Measurements from ENCODE around the gene KANSL3. TPM values are rescaled to one million over a fixed set of nuclear protein-coding genes. Genes with fewer than 3 reads are reported as not detected.
A peak's percentile ranks its signal among the peaks of the same experiment; 100 is the strongest.
"Not testable (repeated sequence)": the region's sequence is repeated elsewhere in the genome, so short reads cannot be mapped to it uniquely, and the experiment has no call there.

The KANSL3 gene
- total and polyA plus RNA-seq, 4 experiments from 2014 or later: 13.3 to 69.7 (median 40.2) TPM

DNA sequence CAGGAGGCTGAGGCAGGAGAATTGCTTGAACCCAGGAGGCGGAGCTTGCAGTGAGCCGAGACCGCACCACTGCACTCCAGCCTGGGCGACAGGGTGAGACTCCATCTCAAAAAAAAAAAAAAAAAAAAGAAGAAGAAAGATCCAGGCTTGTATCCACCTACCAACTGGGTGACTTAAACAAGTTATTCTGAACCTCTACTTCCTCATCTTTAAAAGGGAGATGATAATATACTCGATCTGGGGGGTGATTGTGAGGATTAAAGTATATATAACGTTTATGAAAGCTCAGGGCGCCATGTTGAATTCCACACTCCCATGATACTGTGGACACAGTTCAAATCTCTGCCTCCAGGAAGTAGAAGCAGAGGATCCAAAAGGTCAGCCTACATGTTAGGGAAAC, 16.7 kb upstream of the KANSL3 start:
- H3K27me3 ChIP-seq (ENCODE audit: insufficient read depth, low read length); H3K27ac ChIP-seq (ENCODE audit: low read depth, low read length); H3K36me3 ChIP-seq (ENCODE audit: insufficient read depth, low read length); H3K9me3 Mint-ChIP-seq; CTCF ChIA-PET (ENCODE audit: partially characterized antibody); H3K27ac Mint-ChIP-seq; H3K4me1 Mint-ChIP-seq; H3K9me3 ChIP-seq (ENCODE audit: control insufficient read depth in 1 of 2, low read length in 2 of 2); H3K4me3 Mint-ChIP-seq; H3K36me3 Mint-ChIP-seq; intact Hi-C loops (cut with micrococcal nuclease); DNase-seq; H3K27me3 Mint-ChIP-seq; H3K4me3 ChIP-seq (ENCODE audit: low read length in 2 of 2); POLR2A ChIA-PET (ENCODE audit: partially characterized antibody); H3K4me1 ChIP-seq (ENCODE audit: insufficient read depth, low read length): not testable (repeated sequence)

DNA sequence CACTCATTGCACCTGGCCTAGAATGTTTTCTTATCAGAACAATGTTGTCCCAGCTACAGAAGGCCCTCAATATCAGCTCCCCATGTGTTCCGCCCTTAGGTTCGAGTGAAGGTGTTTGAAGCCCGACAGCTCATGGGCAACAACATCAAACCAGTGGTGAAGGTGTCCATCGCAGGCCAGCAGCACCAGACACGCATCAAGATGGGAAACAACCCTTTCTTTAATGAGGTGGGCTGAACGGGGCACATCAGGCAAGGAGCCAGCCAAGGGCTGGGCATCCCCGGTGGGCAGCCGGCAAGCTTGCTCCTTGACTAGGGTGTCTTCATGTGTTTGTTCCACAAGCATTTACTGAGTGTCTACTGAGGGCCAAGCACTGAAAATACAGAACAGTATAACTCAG, 13.7 kb upstream of the KANSL3 start:
- CTCF ChIA-PET (ENCODE audit: partially characterized antibody): no interaction called here
- H3K4me3 Mint-ChIP-seq: no peak overlapping the region
- intact Hi-C loops (cut with micrococcal nuclease): no loop called here
- no peaks in the 10 kb centered on the region for H3K27me3 Mint-ChIP-seq
- peaks cover 0 to 3% (median 0%) of the 10 kb centered on the region in 4 donors for H3K4me1 Mint-ChIP-seq
- H3K27ac ChIP-seq (ENCODE audit: low read depth, low read length): no peak overlapping the region
- H3K9me3 ChIP-seq (ENCODE audit: control insufficient read depth in 1 of 2, low read length in 2 of 2): no peaks in the 10 kb centered on the region
- H3K4me3 ChIP-seq (ENCODE audit: low read length in 2 of 2): no peak overlapping the region
- H3K27ac Mint-ChIP-seq: no peak overlapping the region
- H3K4me1 ChIP-seq (ENCODE audit: insufficient read depth, low read length): no peaks in the 10 kb centered on the region
- no peaks in the 10 kb centered on the region for H3K36me3 ChIP-seq (ENCODE audit: insufficient read depth, low read length)
- DNase-seq: no peak
- peaks cover 0 to 3% (median 0%) of the 10 kb centered on the region in 8 donors for H3K9me3 Mint-ChIP-seq
- POLR2A ChIA-PET (ENCODE audit: partially characterized antibody): no interaction called here
- H3K36me3 Mint-ChIP-seq: no peaks in the 10 kb centered on the region
- H3K27me3 ChIP-seq (ENCODE audit: insufficient read depth, low read length): no peaks in the 10 kb centered on the region

DNA sequence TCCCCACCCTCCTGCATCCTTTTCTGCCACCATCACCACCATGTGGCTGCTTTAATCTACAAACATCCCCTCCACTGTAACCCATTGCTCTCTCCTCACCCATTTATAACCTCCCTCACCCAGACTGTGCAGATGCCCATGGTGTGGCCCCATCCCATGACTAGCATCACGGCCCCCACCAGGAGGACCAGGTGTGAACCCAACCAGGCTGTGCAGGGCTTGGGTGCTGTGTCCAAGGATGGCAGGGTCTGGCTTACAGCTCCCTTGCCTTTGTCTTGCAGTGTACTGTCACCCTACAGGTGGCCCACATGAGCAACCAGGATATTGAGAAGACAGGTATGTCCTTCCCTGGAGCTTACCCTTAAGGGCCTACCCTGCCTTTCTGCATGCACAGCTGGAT, 11.2 kb upstream of the KANSL3 start:
- no peak overlapping the region for H3K27ac Mint-ChIP-seq

DNA sequence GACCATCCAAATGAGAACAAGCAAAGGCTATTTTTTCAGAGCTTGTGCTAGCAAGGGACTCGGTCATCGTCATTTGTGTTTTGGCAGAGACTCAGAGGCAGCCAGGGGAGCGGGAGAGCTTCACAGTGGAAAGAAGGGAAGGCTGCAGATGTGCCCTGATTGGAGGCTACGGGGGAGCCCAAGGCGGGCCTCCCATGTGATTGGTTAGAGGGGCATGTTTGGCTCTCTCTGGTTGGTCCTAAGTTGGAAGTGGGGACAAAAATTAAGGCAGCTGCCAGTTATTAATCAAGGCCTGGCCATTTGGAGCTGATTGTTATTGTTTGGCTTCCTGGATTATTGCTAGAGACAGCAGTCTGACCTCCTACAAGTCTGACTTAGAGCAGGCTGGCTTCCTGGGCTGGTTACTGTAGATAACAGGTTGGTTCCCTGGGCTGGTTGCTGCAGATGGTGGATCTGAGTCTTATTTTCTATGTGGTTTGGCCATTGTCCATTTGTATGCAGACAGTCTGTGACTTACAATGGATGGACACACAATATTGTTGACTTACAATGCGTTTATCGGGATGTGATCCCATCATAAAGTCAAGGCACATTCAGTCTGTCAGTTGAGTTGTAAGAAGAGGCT, 10.3 kb upstream of the KANSL3 start:
- CTCF ChIA-PET (ENCODE audit: partially characterized antibody): no interaction called here
- Histone ChIP-seq H3K4me1 (ENCODE audit: insufficient read depth, low read length) (no peaks in the 10 kb centered on the region), H3K27ac (ENCODE audit: low read depth, low read length) (no peak overlapping the region), H3K27me3 (ENCODE audit: insufficient read depth, low read length) (no peaks in the 10 kb centered on the region), H3K36me3 (ENCODE audit: insufficient read depth, low read length) (no peaks in the 10 kb centered on the region), H3K4me3 (ENCODE audit: low read length in 2 of 2) (no peak overlapping the region), H3K9me3 (ENCODE audit: control insufficient read depth in 1 of 2, low read length in 2 of 2) (no peaks in the 10 kb centered on the region)
- no peak overlapping the region for H3K4me3 Mint-ChIP-seq
- peak overlapping the region in 2 of 7 donors; percentile 51 to 62 for H3K27ac Mint-ChIP-seq
- DNase-seq: no peak
- peaks cover 0 to 3% (median 0%) of the 10 kb centered on the region in 8 donors for H3K9me3 Mint-ChIP-seq
- intact Hi-C loops (cut with micrococcal nuclease): no loop called here
- POLR2A ChIA-PET (ENCODE audit: partially characterized antibody): no interaction called here
- no peaks in the 10 kb centered on the region for H3K4me1 Mint-ChIP-seq
- H3K36me3 Mint-ChIP-seq: no peaks in the 10 kb centered on the region
- no peaks in the 10 kb centered on the region for H3K27me3 Mint-ChIP-seq

More for the DNA sequence above, 11.2 kb upstream of the KANSL3 start:
- no peaks in the 10 kb centered on the region for H3K9me3 ChIP-seq (ENCODE audit: control insufficient read depth in 1 of 2, low read length in 2 of 2)
- no peak overlapping the region for H3K4me3 ChIP-seq (ENCODE audit: low read length in 2 of 2)
- no peaks in the 10 kb centered on the region for H3K36me3 Mint-ChIP-seq
- H3K4me3 Mint-ChIP-seq: no peak overlapping the region
- no peak overlapping the region for H3K27ac ChIP-seq (ENCODE audit: low read depth, low read length)
- H3K9me3 Mint-ChIP-seq: peaks cover 0 to 3% (median 0%) of the 10 kb centered on the region in 8 donors
- H3K4me1 Mint-ChIP-seq: no peaks in the 10 kb centered on the region
- intact Hi-C loops (cut with micrococcal nuclease): no loop called here
- no peak for DNase-seq
- H3K4me1 ChIP-seq (ENCODE audit: insufficient read depth, low read length): no peaks in the 10 kb centered on the region
- ChIA-PET CTCF (ENCODE audit: partially characterized antibody) (no interaction called here), POLR2A (ENCODE audit: partially characterized antibody) (no interaction called here)
- H3K27me3 ChIP-seq (ENCODE audit: insufficient read depth, low read length): no peaks in the 10 kb centered on the region
- no peaks in the 10 kb centered on the region for H3K36me3 ChIP-seq (ENCODE audit: insufficient read depth, low read length)
- H3K27me3 Mint-ChIP-seq: no peaks in the 10 kb centered on the region

DNA sequence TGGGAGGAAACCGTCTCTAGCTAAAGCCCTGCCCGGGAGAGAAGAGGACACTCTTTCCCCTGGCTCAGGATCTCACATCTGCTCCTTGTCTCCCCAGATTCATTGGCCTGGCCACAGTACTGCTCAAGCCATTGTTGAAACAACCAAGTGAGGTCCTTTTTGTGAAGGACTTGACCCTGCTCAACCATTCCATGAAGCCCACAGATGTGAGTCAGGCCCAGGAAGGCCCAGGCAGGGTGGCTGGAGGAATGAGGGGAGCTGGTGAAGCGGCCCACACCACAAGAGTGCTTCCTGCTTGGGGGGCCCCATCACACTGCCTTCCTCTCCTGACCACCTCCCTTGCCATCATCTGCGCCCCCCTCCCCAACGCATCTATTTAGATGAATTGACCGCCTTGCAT, 9.6 kb upstream of the KANSL3 start:
- no peaks in the 10 kb centered on the region for H3K4me1 Mint-ChIP-seq
- H3K27me3 Mint-ChIP-seq: peaks cover 0 to 2% of the 10 kb centered on the region in 2 donors
- H3K9me3 ChIP-seq (ENCODE audit: control insufficient read depth in 1 of 2, low read length in 2 of 2): no peaks in the 10 kb centered on the region
- intact Hi-C loops (cut with micrococcal nuclease): no loop called here
- H3K27ac ChIP-seq (ENCODE audit: low read depth, low read length): no peak overlapping the region
- H3K27ac Mint-ChIP-seq: no peak overlapping the region
- no peak for DNase-seq
- no peaks in the 10 kb centered on the region for H3K27me3 ChIP-seq (ENCODE audit: insufficient read depth, low read length)
- ChIA-PET POLR2A (ENCODE audit: partially characterized antibody) (no interaction called here), CTCF (ENCODE audit: partially characterized antibody) (no interaction called here)
- H3K36me3 Mint-ChIP-seq: no peaks in the 10 kb centered on the region
- H3K36me3 ChIP-seq (ENCODE audit: insufficient read depth, low read length): no peaks in the 10 kb centered on the region
- no peak overlapping the region for H3K4me3 Mint-ChIP-seq
- H3K4me3 ChIP-seq (ENCODE audit: low read length in 2 of 2): no peak overlapping the region
- H3K9me3 Mint-ChIP-seq: peaks cover 0 to 3% (median 0%) of the 10 kb centered on the region in 8 donors
- no peaks in the 10 kb centered on the region for H3K4me1 ChIP-seq (ENCODE audit: insufficient read depth, low read length)

DNA sequence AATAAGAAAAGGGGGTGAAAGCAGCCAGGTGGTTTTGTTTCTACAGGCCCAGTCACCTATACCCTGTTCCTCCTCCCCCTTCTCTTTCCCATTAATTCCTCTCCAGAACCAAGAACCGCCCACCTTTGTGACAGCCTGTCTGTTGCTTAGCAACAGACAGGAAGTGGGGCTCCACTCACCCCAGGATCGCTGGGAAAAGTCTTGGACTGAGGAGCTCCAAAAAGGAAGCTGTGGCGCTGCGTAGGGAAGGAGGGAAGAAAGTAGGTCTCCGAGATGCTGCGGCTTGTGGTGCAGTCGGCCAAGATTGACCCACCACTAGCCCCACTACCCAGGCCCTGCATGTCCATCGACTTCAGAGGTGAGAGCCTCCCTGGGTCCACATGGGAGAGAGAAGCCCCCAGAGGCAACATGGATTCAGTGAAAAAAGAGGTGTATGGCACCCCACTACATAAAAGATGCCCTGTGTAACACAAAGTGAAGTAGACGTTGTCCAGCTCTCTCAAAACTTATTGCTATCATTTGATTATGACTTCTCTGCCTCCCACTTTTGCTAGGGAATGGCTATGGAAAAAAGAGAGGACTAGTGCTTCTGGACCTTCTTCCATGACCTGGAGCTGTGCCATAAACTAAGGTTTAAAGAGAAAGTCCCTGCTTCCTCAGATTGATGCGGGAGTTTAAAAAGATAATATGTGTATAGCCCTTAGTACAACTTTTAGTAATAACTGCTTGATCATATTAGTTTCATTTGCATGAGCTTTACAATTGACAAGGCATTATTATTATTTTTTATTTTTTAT, 4.7 kb upstream of the KANSL3 start, which contains the start of gene FER1L5:
FER1L5 (plus strand) TSS at position 201 of the 797 bp plus-strand sequence; CDS start at position 274, 73 bp downstream.
- Histone ChIP-seq H3K36me3 (ENCODE audit: insufficient read depth, low read length) (no peaks in the 10 kb centered on the region), H3K27ac (ENCODE audit: low read depth, low read length) (no peak within 1 kb of the TSS), H3K27me3 (ENCODE audit: insufficient read depth, low read length) (no peaks in the 10 kb centered on the region), H3K4me1 (ENCODE audit: insufficient read depth, low read length) (peaks cover 6% of the 10 kb centered on the region), H3K4me3 (ENCODE audit: low read length in 2 of 2) (no peak within 1 kb of the TSS), H3K9me3 (ENCODE audit: control insufficient read depth in 1 of 2, low read length in 2 of 2) (no peaks in the 10 kb centered on the region)
- no peak for DNase-seq
- intact Hi-C loops (cut with micrococcal nuclease): no loop called here
- POLR2A ChIA-PET (ENCODE audit: partially characterized antibody): interaction anchor here (1.0 kb wide), 1 partner anchor 118 kb away, joined by 3 read pairs; the partner anchor contains the start of gene CNNM4
- H3K9me3 Mint-ChIP-seq: no peaks in the 10 kb centered on the region
- H3K27me3 Mint-ChIP-seq: peaks cover 0 to 2% of the 10 kb centered on the region in 2 donors
- CTCF ChIA-PET (ENCODE audit: partially characterized antibody): no interaction called here
- H3K4me3 Mint-ChIP-seq: no peak within 1 kb of the TSS
- peaks cover 0 to 2% (median 1%) of the 10 kb centered on the region in 4 donors for H3K4me1 Mint-ChIP-seq
- peaks cover 0 to 3% of the 10 kb centered on the region in 2 donors for H3K36me3 Mint-ChIP-seq
- H3K27ac Mint-ChIP-seq: peak within 1 kb of the TSS in 1 of 7 donors; percentile 70

DNA sequence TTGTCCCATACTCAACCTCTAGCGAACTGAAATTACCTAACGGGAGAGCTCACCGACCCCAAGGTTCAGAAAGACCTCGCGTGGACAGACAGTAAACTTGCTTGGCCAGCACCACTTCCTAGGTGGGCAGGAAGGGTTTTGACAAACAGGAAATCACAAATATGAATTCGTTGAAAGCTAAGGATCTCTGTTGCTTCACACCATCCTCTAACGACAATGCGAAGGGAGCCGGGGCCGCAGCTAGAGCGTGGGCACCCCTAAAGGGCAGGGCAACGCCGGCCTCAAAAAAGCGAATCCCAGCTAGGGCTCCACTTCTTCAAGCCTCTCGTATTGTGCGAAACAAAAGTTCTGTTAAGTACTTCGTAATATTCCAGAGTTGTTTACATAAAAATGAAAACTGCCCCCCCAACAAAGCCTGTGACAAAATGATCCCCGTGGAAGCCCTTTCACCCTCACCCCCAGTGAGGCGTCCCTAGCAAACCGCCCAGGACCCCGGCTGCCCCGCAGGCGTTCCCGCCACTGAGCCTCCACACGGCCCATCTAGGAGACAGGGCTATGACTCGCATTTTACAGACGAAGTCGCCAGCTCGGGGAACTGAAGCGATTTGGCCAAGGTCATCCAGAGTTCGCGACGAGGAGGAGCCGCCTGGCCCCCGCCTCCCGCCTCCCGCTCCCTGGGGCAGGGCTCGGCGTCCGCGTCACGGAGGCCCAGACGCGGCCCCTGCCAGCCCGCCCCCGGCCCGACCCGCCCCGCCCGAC, 548 bp downstream of the KANSL3 start:
- H3K4me1 Mint-ChIP-seq: peaks cover 27 to 42% (median 36%) of the 10 kb centered on the region in 4 donors
- H3K27ac ChIP-seq (ENCODE audit: low read depth, low read length): peak overlapping the region; percentile 77
- no peaks in the 10 kb centered on the region for H3K27me3 ChIP-seq (ENCODE audit: insufficient read depth, low read length)
- H3K27ac Mint-ChIP-seq: peak overlapping the region; percentile 94 to 99 (median 97)
- no peaks in the 10 kb centered on the region for H3K9me3 ChIP-seq (ENCODE audit: control insufficient read depth in 1 of 2, low read length in 2 of 2)
- H3K27me3 Mint-ChIP-seq: no peaks in the 10 kb centered on the region
- DNase-seq: peak; percentile 21 to 90 (median 84)
- H3K4me3 Mint-ChIP-seq: peak overlapping the region; percentile 94 to 100 (median 96)
- peak overlapping the region; percentile 79 to 92 for H3K4me3 ChIP-seq (ENCODE audit: low read length in 2 of 2)
- no peaks in the 10 kb centered on the region for H3K36me3 ChIP-seq (ENCODE audit: insufficient read depth, low read length)
- peaks cover 0 to 1% (median 0%) of the 10 kb centered on the region in 8 donors for H3K9me3 Mint-ChIP-seq
- H3K36me3 Mint-ChIP-seq: peaks cover 8 to 30% of the 10 kb centered on the region in 2 donors
- H3K4me1 ChIP-seq (ENCODE audit: insufficient read depth, low read length): peaks cover 41% of the 10 kb centered on the region
- POLR2A ChIA-PET (ENCODE audit: partially characterized antibody): interaction anchor here (0.7 to 2.8 kb wide), 20 partner anchors 9 to 332 kb away, joined by 3 to 14 read pairs (median 4); partner anchors contain the start of genes ANKRD39, CNNM3, CNNM4 and SNRNP200
- intact Hi-C loops (cut with micrococcal nuclease): loop anchor here (1.0 to 10.0 kb wide), 6 partner anchors 99 to 1360 kb away; partner anchors contain the start of genes ANKRD36, CNNM4, LMAN2L and TMEM131
- CTCF ChIA-PET (ENCODE audit: partially characterized antibody): interaction anchor here (0.8 to 2.4 kb wide), 4 partner anchors 124 to 220 kb away, joined by 3 to 9 read pairs (median 6); partner anchors contain the start of genes ANKRD39 and CNNM4

All from CD4-positive, alpha-beta memory T cell (primary cell).